Measurements from ENCODE around the gene EDRF1. TPM values are rescaled to one million over a fixed set of nuclear protein-coding genes. Genes with fewer than 3 reads are reported as not detected.
A peak's percentile ranks its signal among the peaks of the same experiment; 100 is the strongest.

Gene EDRF1
- total RNA-seq, 1 donor from 2014 or later = 8.6 TPM

- intact Hi-C loops (cut with DNase I) = no loop called here
- no peak for DNase-seq (ENCODE audit: low spot score)
These were observed 38.2 kb downstream of the EDRF1 start for GRCh38 chr10:125757742-125758141.

- intact Hi-C loops (cut with DNase I) = no loop called here
- no peak for DNase-seq (ENCODE audit: low spot score)
These were observed 42.5 kb downstream of the EDRF1 start for GRCh38 chr10:125761961-125762360.

GRCh38 chr10:125762692-125763648 lies 43.5 kb downstream of the EDRF1 start:
- DNase-seq (ENCODE audit: low spot score) = no peak
- intact Hi-C loops (cut with DNase I) = no loop called here

GRCh38 chr10:125765835-125766234 lies 46.3 kb downstream of the EDRF1 start:
- no peak for DNase-seq (ENCODE audit: low spot score)
- intact Hi-C loops (cut with DNase I) = no loop called here

GRCh38 chr10:125766511-125766910 lies 47.0 kb downstream of the EDRF1 start:
- no peak for DNase-seq (ENCODE audit: low spot score)
- intact Hi-C loops (cut with DNase I) = no loop called here

- DNase-seq (ENCODE audit: low spot score) = no peak
- intact Hi-C loops (cut with DNase I) = no loop called here
These were observed 48.8 kb downstream of the EDRF1 start for GRCh38 chr10:125768219-125768855.

- DNase-seq (ENCODE audit: low spot score) = no peak
- intact Hi-C loops (cut with DNase I) = no loop called here
These were observed 49.7 kb downstream of the EDRF1 start for GRCh38 chr10:125769175-125769574.

- peak; percentile 54 for DNase-seq (ENCODE audit: low spot score)
- intact Hi-C loops (cut with DNase I) = no loop called here
These were observed 51.3 kb downstream of the EDRF1 start for GRCh38 chr10:125770844-125771243.

GRCh38 chr10:125772112-125772863 lies 52.8 kb downstream of the EDRF1 start:
- DNase-seq (ENCODE audit: low spot score) = peak; percentile 56
- intact Hi-C loops (cut with DNase I) = no loop called here

- intact Hi-C loops (cut with DNase I) = no loop called here
- no peak for DNase-seq (ENCODE audit: low spot score)
These were observed 53.3 kb downstream of the EDRF1 start for GRCh38 chr10:125772864-125773180.

- DNase-seq (ENCODE audit: low spot score) = peak; percentile 66
- intact Hi-C loops (cut with DNase I) = no loop called here
These were observed 54.4 kb downstream of the EDRF1 start for GRCh38 chr10:125773687-125774543.

- no peak for DNase-seq (ENCODE audit: low spot score)
- intact Hi-C loops (cut with DNase I) = no loop called here
These were observed 55.2 kb downstream of the EDRF1 start for GRCh38 chr10:125774581-125775191.

- intact Hi-C loops (cut with DNase I) = no loop called here
- DNase-seq (ENCODE audit: low spot score) = no peak
These were observed 56.1 kb downstream of the EDRF1 start, which contains the start of gene MMP21 for GRCh38 chr10:125775491-125776106. Gene MMP21 (minus strand): TSS chr10:125775821. CDS start chr10:125775821, 0 bp downstream.

- intact Hi-C loops (cut with DNase I) = no loop called here
- DNase-seq (ENCODE audit: low spot score) = no peak
These were observed 58.3 kb downstream of the EDRF1 start for GRCh38 chr10:125777806-125778205.

GRCh38 chr10:125778556-125778955 lies 59.0 kb downstream of the EDRF1 start:
- DNase-seq (ENCODE audit: low spot score) = no peak
- intact Hi-C loops (cut with DNase I) = no loop called here

GRCh38 chr10:125779403-125780327 lies 60.2 kb downstream of the EDRF1 start:
- no peak for DNase-seq (ENCODE audit: low spot score)
- intact Hi-C loops (cut with DNase I) = no loop called here

GRCh38 chr10:125781374-125781773 lies 61.9 kb downstream of the EDRF1 start:
- intact Hi-C loops (cut with DNase I) = no loop called here
- DNase-seq (ENCODE audit: low spot score) = no peak

Data from cardiac septum (tissue), 1 donor.